Caco-2 (cell line): ENCODE data around the gene DIAPH1. TPM values are rescaled to one million over a fixed set of nuclear protein-coding genes. Genes with fewer than 3 reads are reported as not detected.
A peak's percentile ranks its signal among the peaks of the same experiment; 100 is the strongest.

ENCODE experiments used
- BruUV-seq: library from RNA; stranded (reverse); fragments of 400-500 nt; replicated peaks from 2 replicates; lab custom pipeline; 2021; lab: Mats Ljungman, UMichigan
- CTCF ChIA-PET: fragments of 300-600 bp; sonication (Branson Sonifier 250); formaldehyde crosslinking; loops from one replicate; lab custom pipeline; 2022; ENCODE audit warnings: antibody characterized with exemption; lab: Charles Lee
- POLR2A ChIA-PET: fragments of 300-600 bp; sonication (Branson Sonifier 250); formaldehyde crosslinking; loops from one replicate; lab custom pipeline; 2022; ENCODE audit warnings: antibody characterized with exemption; lab: Charles Lee
- DNase-seq, 2 experiments: peaks; one replicate each; pipeline versions ENCODE4 v3.0.0 to v3.0.0-alpha.2; 2020 to 2022
- H3K27me3 ChIP-seq: replicated peaks from 2 replicates; pipeline ENCODE4 v1.6.0; 2011; ENCODE audit warnings: low read length; ENCODE audit not compliant: control insufficient read depth, insufficient read depth
- H3K36me3 ChIP-seq: 2 replicates; pipeline ENCODE4 v1.5.1; 2011; ENCODE audit warnings: low read length; ENCODE audit not compliant: control insufficient read depth, insufficient read depth
- H3K4me1 ChIP-seq: fragments of 250-450 bp; sonication (Bioruptor Pico); 2 replicates; pipeline ENCODE4 v1.5.1; 2020; ENCODE audit warnings: mild to moderate bottlenecking
- H3K4me3 ChIP-seq: 2 replicates; pipeline ENCODE4 v1.5.1; 2011; ENCODE audit warnings: low read depth, mild to moderate bottlenecking, control low read depth, low read length
- H3K9me3 ChIP-seq: fragments of 250-450 bp; sonication (Bioruptor Pico); 2 replicates; pipeline ENCODE4 v1.5.1; 2020; ENCODE audit warnings: mild to moderate bottlenecking, moderate library complexity
- H3K27ac Mint-ChIP-seq: one replicate; pipeline ENCODE4 v1.8.0; 2022; ENCODE audit warnings: mixed read lengths; ENCODE audit not compliant: unreplicated experiment
- H3K27me3 Mint-ChIP-seq: one replicate; pipeline ENCODE4 v1.8.0; 2022; ENCODE audit warnings: mixed read lengths; ENCODE audit not compliant: insufficient read depth, unreplicated experiment
- H3K36me3 Mint-ChIP-seq: one replicate; pipeline ENCODE4 v1.8.0; 2022; ENCODE audit warnings: mild to moderate bottlenecking, mixed read lengths; ENCODE audit not compliant: insufficient read depth, unreplicated experiment
- H3K4me1 Mint-ChIP-seq: one replicate; pipeline ENCODE4 v1.8.0; 2022; ENCODE audit warnings: low read depth, mixed read lengths; ENCODE audit not compliant: unreplicated experiment
- H3K4me3 Mint-ChIP-seq: one replicate; pipeline ENCODE4 v1.8.0; 2022; ENCODE audit warnings: mild to moderate bottlenecking, moderate library complexity, mixed read lengths; ENCODE audit not compliant: unreplicated experiment
- H3K9me3 Mint-ChIP-seq: one replicate; pipeline ENCODE4 v1.8.0; 2022; ENCODE audit warnings: mixed read lengths; ENCODE audit not compliant: unreplicated experiment
- intact Hi-C: fragments of 100-400 bp; cut with micrococcal nuclease; formaldehyde crosslinking; loops from one replicate; pipeline ENCODE4 v1.10.0; 2022; ENCODE audit not compliant: unreplicated experiment
- total RNA-seq: library from RNA; stranded (reverse); gene quantifications from 2 replicates; pipeline ENCODE4 v1.2.3, GENCODE V29; 2022
- TF ChIP-seq, protein P1 (sequence below), 2 experiments: fragments of 200-600 bp in 1 of 2; IDR thresholded peaks; 1 replicate in 1 of 2; 2 replicates in 1 of 2; pipeline versions ENCODE4 v1.5.1 to v1.8.0; 2011 to 2022; ENCODE audit warnings: antibody characterized with exemption in 1 of 2, control low read depth in 1 of 2, inconsistent platforms in 1 of 2, low read depth in 1 of 2, low read length in 1 of 2, mild to moderate bottlenecking in 1 of 2, moderate library complexity in 1 of 2; ENCODE audit not compliant: insufficient read depth in 1 of 2, severe bottlenecking in 1 of 2, unreplicated experiment in 1 of 2

The DIAPH1 gene
- total RNA-seq, 1 experiment from 2014 or later, result 161 TPM

DNA sequence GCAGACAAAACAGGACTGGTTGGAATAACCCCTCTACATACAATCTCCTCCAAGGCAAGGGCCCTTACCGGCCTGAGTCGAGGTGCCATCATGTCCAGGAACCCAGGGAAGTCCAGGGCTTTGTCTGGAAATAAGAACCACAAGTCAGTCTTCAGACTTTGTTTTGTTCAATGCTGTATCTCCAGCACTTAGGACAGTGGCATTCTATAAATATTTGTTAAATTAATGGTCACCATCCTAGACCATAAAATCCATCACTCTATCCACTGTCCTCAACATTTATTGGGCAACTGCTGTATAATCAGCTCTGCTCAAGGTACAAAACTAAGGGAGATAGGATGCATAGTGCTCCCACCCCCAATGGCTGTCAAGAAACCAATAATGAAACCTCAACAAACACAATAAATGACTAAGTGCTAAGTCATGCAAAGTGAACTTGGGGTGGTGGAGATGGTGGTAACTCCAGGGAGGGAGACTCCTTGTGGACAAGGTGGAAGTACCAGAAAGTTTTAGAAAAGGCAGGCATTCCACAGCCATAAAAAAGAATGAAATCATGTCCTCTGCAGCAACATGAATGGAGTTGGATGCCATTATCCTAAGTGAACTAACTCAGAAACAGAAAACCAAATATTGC lies 23.0 kb upstream of the DIAPH1 start:
- no peaks in the 10 kb centered on the region for H3K36me3 ChIP-seq
- peaks cover 10% of the 10 kb centered on the region; the same call in 1 of the 2 replicates for H3K4me1 ChIP-seq
- intact Hi-C loops, result loop anchor here (1.0 kb wide), 1 partner anchor 49 kb away; no protein-coding TSS in a partner anchor
- POLR2A ChIA-PET, result no interaction called here
- H3K27me3 ChIP-seq, result no peaks in the 10 kb centered on the region
- H3K27me3 Mint-ChIP-seq, result no peaks in the 10 kb centered on the region
- TF ChIP-seq, protein P1, sequence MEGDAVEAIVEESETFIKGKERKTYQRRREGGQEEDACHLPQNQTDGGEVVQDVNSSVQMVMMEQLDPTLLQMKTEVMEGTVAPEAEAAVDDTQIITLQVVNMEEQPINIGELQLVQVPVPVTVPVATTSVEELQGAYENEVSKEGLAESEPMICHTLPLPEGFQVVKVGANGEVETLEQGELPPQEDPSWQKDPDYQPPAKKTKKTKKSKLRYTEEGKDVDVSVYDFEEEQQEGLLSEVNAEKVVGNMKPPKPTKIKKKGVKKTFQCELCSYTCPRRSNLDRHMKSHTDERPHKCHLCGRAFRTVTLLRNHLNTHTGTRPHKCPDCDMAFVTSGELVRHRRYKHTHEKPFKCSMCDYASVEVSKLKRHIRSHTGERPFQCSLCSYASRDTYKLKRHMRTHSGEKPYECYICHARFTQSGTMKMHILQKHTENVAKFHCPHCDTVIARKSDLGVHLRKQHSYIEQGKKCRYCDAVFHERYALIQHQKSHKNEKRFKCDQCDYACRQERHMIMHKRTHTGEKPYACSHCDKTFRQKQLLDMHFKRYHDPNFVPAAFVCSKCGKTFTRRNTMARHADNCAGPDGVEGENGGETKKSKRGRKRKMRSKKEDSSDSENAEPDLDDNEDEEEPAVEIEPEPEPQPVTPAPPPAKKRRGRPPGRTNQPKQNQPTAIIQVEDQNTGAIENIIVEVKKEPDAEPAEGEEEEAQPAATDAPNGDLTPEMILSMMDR (IDR thresholded peaks at IDR 0.05; ENCODE audit: insufficient read depth in 1 of 2, low read depth in 1 of 2, low read length in 1 of 2, severe bottlenecking in 1 of 2, unreplicated experiment in 1 of 2), result peak in 1 of 2 experiments; percentile 31
- H3K4me3 ChIP-seq, result no peak overlapping the region
- H3K4me1 Mint-ChIP-seq, result peaks cover 17% of the 10 kb centered on the region
- H3K9me3 ChIP-seq, result no peaks in the 10 kb centered on the region
- peak overlapping the region; percentile 49 for H3K27ac Mint-ChIP-seq
- CTCF ChIA-PET, result interaction anchor here (0.6 to 2.4 kb wide), 2 partner anchors 23 to 50 kb away, joined by 3 to 7 read pairs; partner anchors contain the start of gene DIAPH1
- H3K4me3 Mint-ChIP-seq, result no peak overlapping the region
- peaks cover 7% of the 10 kb centered on the region for H3K36me3 Mint-ChIP-seq
- no peaks in the 10 kb centered on the region for H3K9me3 Mint-ChIP-seq
- DNase-seq, result peak; percentile 62
- no TSS peak for BruUV-seq

DNA sequence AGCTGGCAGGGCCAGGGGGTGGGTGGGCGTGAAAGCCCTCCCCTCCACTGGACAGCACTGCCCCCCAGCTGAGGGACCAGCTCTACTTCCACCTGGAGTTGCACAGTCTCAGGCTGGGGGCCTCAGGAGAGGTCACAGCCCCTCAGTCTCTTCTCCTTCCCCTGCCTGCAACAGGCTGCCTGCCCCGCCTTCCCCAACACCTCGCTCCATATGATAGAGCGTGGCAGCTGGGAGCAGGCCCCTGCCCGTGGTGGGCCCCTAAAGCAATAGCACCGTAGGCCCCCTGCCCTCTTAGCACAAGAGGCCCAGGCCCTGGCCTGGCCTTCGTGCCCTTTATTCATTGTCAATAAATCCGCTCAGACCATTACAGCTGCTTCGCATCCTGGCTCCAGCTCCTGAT lies 21.9 kb upstream of the DIAPH1 start:
- Histone ChIP-seq H3K4me1 (peaks cover 13% of the 10 kb centered on the region; the same call in 1 of the 2 replicates), H3K4me3 (no peak overlapping the region), H3K36me3 (no peaks in the 10 kb centered on the region), H3K27me3 (no peaks in the 10 kb centered on the region), H3K9me3 (no peaks in the 10 kb centered on the region)
- TF ChIP-seq, protein P1 (IDR thresholded peaks at IDR 0.05; ENCODE audit: insufficient read depth in 1 of 2, low read depth in 1 of 2, low read length in 1 of 2, severe bottlenecking in 1 of 2, unreplicated experiment in 1 of 2), result no peak
- H3K4me1 Mint-ChIP-seq, result peaks cover 17% of the 10 kb centered on the region
- H3K4me3 Mint-ChIP-seq, result no peak overlapping the region
- peak overlapping the region; percentile 49 for H3K27ac Mint-ChIP-seq
- ChIA-PET CTCF (interaction anchor here (0.6 kb wide), 1 partner anchor 1496 kb away, joined by 3 read pairs; no protein-coding TSS in a partner anchor), POLR2A (no interaction called here)
- DNase-seq, result no peak
- H3K36me3 Mint-ChIP-seq, result peaks cover 7% of the 10 kb centered on the region
- no peaks in the 10 kb centered on the region for H3K9me3 Mint-ChIP-seq
- H3K27me3 Mint-ChIP-seq, result no peaks in the 10 kb centered on the region
- intact Hi-C loops, result no loop called here
- BruUV-seq, result no TSS peak

DNA sequence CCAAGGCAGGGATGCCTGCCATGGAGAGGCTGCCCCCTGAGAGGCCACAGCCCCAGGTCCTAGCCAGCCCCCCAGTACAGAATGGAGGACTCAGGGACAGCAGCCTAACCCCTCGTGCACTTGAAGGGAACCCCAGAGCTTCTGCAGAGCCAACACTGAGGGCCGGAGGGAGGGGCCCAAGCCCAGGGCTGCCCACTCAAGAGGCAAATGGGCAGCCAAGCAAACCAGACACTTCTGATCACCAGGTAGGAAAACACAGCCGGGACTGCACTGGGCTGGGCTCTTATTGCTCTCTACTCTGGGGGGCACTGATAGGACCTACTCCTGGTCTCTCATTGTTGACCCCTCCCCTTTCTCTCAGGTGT lies 21.2 kb upstream of the DIAPH1 start:
- H3K4me1 Mint-ChIP-seq, result peaks cover 17% of the 10 kb centered on the region
- H3K9me3 ChIP-seq, result no peaks in the 10 kb centered on the region
- H3K27me3 ChIP-seq, result no peaks in the 10 kb centered on the region
- H3K4me1 ChIP-seq, result peaks cover 18% of the 10 kb centered on the region; the same call in 1 of the 2 replicates
- POLR2A ChIA-PET, result no interaction called here
- TF ChIP-seq, protein P1 (IDR thresholded peaks at IDR 0.05; ENCODE audit: insufficient read depth in 1 of 2, low read depth in 1 of 2, low read length in 1 of 2, severe bottlenecking in 1 of 2, unreplicated experiment in 1 of 2), result no peak
- no peak overlapping the region for H3K27ac Mint-ChIP-seq
- no peaks in the 10 kb centered on the region for H3K9me3 Mint-ChIP-seq
- intact Hi-C loops, result no loop called here
- peaks cover 7% of the 10 kb centered on the region for H3K36me3 Mint-ChIP-seq
- no TSS peak for BruUV-seq
- no peak overlapping the region for H3K4me3 Mint-ChIP-seq
- DNase-seq, result no peak
- H3K27me3 Mint-ChIP-seq, result no peaks in the 10 kb centered on the region
- no peak overlapping the region for H3K4me3 ChIP-seq
- no peaks in the 10 kb centered on the region for H3K36me3 ChIP-seq
- CTCF ChIA-PET, result interaction anchor here (0.6 kb wide), 1 partner anchor 1496 kb away, joined by 3 read pairs; no protein-coding TSS in a partner anchor
